Stimulated activated CD8-positive, alpha-beta memory T cell treated with anti-CD3 and anti-CD28 coated beads, Interleukin-7, amount 100 ng/mL, for 4 hours (primary cell): Measurements from ENCODE around the gene NMRAL1.

ENCODE experiments used
- DNase-seq, 2 donors: peaks; one replicate each; pipeline ENCODE4 v3.0.0-alpha.2; 2020; ENCODE audit warnings: low read depth in 2 of 2

The NMRAL1 gene

DNA sequence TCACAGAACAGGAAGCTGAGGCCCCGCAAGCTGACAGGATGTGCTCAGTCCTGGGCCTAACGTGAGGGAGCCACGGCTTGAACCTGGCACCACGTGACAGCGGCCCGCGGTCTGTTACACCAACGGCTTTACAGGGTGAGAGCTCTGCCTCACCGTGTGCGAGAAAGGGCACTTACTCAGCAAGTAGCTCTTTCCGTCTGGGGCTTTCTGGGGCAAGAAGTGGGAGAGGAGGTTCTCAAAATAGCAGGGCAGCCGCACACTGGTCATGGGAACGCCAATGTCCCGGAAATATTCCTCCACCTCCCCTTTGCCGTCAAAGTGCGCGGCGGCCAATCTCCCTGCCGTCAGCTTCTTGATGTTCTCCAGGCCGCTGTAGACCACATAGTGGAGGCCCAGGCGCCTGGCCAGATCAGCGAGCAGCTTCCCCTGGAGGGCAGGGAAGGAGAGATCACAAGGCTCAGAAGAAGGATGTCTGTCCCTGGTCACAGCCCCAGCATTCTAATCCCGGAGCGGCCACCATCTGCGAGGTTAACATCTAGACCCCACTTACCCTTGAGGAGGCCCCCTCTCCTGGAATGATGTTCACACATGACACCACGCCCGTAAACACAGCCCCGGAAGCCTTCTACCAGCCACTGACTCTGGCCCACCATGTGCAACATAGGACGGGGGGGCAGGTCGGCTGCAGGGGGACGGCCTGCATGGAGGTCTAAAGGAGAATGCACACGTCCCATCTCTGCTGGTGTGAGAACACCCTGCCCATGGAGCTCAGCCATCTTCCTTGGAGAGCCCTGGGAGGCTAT is 8.2 kb downstream of the NMRAL1 start:
- DNase-seq, result peak; percentile 58 to 74

DNA sequence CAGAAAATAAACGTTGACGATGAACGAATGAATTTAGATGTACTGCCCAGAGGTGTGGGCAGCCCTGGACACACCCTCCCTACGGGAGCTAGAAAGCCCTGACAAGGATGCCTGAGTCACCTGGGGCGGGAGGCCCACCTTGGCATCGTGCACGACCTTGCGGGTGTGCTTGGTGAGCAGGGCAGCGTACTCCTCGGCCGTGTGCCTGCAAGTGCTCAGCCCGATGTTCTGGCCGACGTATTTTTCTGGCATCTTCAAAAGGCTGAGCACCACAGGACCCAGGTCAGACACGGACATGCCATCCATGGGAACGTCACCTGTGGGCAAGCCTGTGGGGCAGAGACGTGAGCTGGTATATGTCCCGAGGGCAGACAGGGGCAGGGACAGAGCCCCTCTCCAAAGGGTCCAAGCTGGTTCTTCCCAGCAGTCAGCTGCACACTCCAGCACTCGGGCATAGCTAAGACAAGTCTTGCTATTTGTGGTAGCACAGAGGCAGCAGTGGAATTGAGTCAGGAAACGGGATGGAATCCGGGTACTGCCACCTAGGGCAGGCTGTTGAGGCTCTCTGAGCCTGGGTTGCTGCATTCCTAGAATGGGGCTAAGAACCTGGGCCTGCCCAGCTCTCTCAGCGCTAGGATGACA is 10.8 kb downstream of the NMRAL1 start:
- no peak for DNase-seq

DNA sequence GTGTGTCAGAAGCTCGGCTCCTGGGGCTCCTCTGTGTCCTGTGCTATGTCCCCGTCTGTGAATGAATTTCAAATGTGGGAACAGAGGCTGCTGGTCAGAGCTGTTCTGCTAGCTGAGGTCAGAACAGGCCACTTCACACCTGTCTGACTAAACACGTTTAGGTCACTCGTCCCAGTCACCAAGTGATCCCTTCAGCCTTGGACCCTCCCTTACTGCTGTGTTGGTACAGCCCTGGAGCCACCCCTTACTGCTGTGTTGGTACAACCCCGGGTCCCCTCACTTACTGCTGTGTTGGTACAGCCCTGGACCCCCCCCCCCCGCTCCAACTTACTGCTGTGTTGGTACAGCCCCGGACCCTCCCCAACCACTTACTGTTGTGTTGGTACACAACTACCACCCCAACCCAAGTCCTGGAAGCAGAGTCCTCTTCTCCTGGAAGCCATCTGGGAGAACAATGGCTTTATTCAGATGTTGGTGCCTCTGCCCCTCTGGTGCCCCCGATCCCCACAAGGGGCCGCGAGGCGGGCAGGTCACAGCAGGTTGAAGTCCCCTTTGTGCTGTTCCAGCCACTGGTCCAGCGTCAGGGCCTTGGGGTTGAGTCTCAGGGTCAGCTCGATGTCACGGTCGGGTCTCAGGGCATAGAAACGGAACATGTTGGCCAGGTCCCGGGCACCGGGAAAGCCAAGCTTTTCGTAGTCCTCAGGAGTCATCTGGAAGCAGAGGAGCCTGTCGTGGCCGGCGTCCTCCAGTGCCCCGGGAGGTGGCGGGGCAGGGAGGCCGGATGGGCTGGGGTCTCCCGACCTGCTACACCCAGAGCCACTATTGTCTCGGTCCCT is 13.0 kb downstream of the NMRAL1 start:
- no peak for DNase-seq

DNA sequence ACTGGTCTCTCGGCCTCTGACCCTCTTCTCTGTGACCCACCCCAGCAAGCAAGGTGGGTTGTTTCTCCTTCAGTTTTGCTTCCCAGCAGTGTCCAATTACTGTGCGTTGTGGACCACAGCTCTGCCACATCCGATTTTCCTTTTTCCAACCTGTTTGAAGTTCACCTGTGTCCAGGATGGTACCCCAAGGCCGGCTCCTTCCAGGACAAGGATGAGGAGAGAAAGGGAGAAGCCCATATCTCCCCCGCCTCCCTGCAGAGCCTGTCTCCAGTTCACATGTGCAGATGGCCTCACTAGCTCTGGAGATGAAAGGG is 13.5 kb downstream of the NMRAL1 start:
- DNase-seq, result no peak

DNA sequence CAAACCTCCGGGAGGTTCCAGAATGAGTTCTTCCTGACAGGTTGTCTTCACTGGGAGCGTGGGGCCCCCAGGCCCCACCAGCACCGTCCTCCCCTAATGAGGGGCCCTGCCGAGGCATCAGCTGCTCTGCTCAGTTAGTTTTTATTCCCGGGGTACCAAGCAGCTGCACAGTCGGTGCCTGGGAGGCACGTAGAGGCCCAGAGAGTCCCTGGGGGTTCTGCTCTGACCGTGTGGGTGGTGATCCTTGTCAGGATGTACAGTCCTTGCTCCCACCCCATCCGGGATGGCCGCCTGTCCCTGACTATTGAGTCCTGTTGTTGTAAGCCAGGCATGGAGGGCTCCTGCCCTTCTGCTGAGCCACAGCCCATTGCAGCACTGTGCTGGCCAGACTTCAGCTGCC is 18.5 kb downstream of the NMRAL1 start:
- no peak for DNase-seq

DNA sequence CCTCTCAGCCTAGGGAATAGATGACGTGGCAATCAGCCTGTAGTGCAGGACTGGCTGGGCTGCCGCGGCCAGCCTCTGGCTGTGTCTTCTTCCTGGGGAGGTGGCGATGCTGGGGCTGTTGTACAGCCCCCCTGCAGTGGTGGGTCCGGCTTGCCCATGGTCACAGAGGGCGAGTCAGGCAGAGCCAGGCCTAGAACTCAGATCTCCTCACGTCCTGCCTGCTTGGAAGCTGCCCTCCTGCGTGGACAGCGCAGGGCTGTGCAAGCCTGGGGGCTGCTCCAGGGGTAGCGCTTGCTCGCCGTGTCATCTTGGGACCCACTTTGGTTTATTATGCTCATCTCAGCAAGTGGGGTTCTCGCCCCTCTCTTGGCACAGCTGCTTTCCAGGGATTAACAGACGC is 19.3 kb downstream of the NMRAL1 start:
- DNase-seq, result no peak

DNA sequence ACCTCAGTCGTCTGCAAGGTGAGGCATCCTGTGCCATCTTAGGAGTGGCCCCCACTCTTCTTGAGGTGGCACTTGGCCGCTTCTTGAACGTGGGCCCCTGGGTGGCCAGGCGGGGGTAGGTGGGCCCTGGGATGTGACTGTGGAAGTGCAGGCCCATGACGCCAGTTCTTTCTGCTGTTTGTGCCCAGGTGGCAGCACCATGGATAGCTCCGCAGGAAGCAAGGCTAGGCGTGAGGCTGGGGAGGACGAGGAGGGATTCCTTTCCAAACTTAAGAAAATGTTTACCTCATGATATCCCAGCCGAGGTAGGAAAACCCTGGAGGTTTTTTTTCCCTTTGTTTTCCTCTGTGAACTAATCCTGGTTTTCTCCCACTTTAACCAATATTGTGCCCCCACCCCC is 19.8 kb downstream of the NMRAL1 start:
- no peak for DNase-seq

DNA sequence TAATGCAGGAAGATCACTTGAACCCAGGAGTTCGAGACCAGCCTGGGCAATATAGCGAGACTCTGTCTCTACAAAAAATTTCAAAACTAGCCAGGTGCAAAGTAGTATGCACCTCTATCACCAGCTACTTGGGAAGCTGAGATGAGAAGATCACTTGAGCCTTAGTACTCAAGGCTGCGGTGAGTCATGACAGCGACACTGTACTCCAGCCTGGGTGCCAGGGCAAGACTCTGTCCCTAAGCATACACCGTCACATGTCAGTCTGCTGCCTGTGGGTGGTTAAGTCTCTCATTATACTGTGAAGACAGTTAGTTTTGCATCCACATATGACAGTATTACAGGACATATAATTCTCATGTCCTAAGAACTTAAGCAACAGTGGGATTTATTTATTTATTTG is 21.8 kb downstream of the NMRAL1 start:
- no peak for DNase-seq

DNA sequence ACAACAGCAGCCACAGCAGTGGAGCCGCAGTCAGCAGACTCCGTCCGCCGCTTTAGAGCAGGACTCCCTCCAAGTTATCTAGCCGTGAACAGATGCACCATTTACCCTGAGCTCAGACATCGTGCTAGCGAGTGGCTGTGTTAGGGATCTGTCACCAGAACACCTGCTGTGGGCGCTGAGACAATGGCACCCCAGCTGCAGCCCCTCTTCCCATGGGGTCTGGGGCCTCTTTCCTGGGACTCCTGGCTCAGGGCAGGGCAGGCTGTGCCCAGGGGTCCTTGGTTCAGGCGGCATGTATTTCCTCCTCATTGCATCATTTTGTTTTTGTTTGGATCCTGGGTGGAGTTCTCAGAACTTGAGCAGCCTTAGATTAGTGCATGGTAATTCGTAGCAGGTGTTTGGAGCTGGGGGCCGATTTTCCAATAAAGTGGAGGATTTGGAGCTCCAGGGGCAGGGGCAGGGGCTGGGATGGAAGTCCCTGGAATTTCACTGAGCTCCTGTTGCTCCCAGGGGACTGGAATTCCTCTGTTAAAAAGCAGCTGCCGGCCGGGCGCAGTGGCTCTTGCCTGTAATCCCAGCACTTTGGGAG is 23.4 kb downstream of the NMRAL1 start:
- DNase-seq, result no peak

DNA sequence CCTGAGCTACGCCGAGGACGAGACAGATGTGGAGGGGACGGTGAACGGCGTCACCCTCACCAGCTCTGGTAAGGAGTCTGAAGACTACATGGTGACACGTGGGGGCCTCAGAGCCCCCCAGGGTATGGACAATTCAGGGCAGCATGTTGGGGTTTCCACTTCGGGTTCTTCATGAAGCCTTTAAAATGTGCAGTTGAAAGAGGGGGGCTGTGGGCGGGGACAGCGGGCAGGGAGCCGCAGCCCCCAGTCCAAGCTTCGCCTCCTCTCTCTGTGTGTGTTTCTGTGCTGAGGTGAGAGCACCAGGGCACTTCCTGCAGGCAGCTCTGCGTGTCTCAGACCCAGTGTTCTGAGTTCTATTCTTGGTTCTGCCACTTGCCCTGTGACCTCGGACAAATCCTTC is 24.0 kb downstream of the NMRAL1 start:
- DNase-seq, result no peak

DNA sequence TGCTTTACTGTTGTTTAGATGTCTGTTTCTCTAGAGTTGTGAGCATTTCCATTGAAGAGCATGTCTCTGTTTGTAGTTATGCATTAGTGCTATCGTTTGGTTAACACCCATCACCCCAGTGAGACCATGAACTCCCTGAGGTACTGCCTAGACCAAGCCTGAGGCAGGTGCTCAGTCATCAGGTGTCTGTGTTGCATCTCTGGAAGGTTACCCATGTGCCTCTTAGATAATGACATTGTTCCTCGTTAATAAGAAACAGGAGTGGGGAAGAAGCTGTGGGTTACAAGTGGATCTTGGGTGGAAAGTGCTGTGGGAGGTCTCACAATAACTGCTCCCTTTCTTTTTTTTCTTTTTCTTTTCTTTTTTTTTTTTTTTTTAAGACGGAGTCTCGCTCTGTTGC is 30.4 kb downstream of the NMRAL1 start:
- DNase-seq, result no peak

DNA sequence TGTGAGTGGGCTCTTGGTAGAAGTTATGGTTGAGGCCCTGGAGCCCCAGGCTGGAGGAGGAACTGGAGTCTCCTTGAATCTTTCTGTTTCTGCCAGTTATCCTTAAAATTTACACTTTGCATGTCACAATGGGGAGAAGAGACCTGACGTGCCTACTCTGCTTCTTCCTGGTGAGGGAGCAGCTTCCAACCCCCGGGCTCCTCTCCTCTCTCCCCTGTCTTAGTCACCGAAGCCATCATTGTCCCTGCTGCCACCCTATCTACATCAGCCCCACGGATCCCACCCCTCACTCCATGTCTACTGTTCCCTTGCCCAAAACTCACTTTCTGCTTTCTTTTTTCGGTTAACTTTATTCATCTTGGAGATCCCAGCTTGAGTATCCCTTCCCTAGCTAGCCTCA is 31.2 kb downstream of the NMRAL1 start:
- DNase-seq, result no peak

DNA sequence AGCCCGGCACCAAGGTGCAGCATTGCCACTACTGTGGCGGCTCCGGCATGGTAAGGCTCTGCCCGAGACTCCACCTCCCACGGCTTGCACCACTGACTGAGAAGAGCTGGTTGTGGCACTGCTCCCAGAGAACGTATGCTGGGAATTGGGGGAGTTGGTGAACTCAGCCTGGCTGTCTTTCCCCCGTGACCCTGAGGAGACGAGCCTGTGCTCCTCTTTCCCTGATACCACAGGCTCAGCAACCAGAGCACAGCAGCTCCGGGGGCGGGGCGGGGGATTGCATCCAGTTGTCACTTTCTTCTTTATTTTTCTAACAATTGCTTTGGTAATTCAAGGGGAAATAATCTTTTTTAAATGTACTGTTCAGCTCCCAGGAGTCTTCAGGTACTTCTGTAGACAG is 32.1 kb downstream of the NMRAL1 start:
- DNase-seq, result no peak

DNA sequence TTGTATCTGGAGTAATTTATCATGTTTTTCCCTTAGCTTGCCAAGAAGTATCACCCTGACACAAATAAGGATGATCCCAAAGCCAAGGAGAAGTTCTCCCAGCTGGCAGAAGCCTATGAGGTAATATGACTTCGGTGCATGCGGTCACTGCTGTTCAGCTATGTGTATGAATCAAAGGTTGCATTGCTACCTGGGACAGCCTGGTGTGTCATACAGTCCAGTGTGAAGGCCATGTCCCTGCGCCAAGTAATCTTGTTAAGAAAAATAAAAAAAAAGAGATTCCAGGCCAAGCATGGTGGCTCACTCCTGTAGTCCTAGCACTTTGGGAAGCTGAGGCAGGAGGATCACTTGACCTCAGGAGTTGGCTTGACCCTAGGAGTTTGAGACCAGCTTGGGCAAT is 37.1 kb downstream of the NMRAL1 start:
- DNase-seq, result no peak

DNA sequence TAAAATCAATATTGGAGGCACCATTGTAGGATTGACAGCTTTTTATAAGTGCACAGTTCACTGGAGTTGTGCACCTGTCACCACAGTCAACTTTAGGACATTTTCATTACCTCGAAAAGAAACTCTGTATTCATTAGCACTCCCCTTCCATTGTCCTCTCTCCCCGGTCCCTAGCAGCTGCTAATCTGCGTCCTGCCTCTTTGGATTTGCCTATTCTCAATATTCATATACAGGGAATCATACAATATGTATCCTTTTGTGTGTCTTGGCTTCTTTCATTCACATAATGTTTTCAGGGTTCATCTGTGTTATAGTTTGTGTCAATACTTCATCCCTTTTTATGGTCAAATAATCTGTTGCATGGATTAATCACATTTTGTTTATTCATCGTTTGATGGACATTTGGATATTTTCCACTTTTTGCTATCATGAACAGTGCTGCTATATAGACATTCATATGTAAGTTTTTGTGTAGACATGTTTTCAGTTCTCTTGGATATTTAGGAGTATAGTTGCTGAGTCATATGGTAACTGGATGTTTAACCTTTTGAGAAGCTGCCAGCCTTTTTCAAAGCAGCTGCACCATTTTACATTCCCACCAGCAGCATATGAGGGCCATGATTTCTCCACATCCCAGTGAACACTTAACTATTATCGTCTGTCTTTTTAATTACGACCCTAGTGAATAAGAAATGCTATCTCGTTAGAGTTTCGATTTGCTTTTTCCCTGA is 38.9 kb downstream of the NMRAL1 start:
- DNase-seq, result no peak

DNA sequence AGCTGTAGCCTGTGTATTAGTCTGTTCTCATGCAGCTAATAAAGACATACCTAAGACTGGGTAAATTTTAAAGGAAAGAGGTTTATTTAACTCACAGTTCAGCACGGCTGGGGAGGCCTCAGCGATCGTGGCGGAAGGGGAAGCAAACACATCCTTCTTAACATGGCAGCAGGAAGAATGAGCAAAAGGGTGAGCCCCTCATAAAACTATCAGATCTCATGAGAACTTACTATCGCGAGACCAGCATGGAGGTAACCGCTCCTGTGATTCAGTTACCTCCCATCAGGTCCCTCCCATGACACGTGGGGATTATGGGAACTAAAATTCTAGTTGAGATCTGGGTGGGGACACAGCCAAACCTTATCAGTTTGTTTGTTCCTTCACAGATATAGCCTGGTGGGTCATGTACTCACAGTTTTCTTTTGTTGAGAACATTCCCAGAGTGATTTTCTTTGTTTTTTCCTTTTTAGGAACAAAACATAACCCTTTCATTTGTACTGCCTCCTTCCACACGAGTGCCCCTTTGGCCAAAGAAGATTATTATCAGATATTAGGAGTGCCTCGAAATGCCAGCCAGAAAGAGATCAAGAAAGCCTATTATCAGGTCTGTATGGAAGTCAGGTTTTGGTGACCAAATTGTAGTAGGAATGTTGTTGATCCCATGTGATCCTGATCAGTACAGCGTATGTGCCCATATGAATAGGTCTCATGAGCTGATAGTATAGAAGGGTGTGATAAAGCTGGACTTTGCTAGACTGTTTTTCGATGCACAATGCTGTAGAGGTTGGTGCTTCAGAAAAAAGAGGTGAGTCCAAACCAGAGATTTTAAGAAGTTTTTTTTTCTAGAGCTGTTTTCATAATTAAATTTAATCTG is 40.3 kb downstream of the NMRAL1 start:
- DNase-seq, result no peak

DNA sequence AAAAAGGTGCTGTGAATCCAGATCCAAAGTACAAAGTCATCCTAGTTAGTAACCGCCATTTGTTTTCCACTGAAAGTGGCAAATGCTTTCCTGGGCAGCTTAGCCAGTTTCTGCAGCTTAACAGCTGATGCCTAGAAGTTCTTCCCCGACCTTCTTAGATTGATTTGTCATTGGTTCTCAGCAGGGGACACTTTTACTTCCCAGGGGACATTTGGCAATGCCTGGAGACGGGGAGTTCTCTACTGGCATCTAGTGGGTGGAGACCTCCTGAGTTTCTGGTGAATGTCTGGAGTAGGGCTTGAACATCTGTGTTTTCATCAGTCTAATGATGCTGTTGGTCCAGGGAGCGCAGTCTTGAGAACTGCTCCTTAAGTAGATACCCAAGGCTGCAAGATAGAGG is 41.2 kb downstream of the NMRAL1 start:
- no peak for DNase-seq

DNA sequence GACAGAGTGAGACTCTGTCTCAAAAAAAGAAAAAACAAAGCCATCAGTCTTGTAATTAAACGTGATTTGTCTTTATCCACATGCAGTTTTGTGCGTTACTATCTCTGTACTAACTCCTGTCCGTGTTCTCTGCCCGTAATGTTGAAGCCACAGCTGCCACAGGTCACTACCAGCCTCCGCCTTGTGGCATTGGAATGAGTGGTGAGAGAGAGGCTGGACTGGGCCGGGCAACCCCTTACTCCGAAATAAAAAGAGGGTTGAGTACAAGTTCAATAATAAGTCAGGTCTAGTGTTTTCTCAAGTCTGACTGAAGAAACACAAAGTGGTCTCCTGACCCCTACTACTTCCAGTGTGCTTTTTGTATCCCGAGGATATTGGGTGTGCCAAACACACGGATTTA is 43.4 kb downstream of the NMRAL1 start:
- no peak for DNase-seq

DNA sequence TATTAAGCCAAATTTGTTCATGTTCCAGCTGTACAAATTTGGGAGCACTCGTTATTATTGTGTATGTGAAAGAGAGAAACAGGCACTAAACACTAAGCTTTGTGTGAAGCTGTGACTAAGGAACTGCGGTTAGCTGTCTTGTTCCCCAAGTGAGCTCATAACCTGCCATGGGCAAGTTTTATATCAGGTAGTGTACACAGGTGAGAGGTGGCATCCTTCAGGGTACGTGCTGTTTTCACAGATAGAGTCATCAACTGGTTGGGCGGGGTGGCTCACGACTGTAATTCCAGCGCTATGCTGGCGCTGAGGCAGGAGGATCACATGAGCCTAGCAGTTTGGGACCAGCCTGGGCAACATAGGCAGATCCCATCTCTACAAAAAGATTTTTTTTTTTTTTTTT is 45.9 kb downstream of the NMRAL1 start:
- no peak for DNase-seq

DNA sequence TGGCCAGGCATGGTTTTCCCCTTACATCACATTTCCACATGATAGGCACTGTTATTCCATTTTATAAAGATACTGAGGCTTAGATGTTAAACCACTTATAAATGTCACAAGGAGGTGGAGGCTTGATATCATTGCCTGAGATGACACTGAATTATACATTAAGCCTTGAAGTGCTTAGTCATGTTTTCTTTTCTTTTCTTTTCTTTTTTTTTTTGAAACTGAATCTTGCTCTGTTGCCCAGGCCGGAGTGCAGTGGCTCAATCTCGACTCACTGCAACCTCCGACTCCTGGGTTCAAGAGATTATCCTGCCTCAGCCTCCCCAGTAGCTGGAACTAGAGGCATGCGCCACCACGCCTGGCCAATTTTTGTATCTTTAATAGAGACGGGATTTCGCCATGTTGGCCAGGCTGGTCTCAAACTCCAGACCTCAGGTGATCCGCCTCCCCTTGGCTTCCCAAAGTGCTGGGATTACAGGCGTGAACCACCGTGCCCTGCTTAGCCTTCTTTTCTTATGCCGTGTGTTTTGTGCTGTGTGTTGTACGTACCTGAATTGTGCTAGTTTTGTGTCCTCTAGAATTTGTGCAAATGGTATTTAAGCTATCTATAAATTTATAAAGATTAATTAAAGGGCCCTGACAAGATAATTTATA is 47.6 kb downstream of the NMRAL1 start:
- no peak for DNase-seq
